ENCODE results near the gene SMIM14. TPM values are rescaled to one million over a fixed set of nuclear protein-coding genes. Genes with fewer than 3 reads are reported as not detected.

The SMIM14 gene
- total RNA-seq, 1 donor from 2014 or later, result 23.8 TPM

GRCh38 chr4:39668887-39669286 lies 30.2 kb upstream of the SMIM14 start:
- no peak for DNase-seq (ENCODE audit: extremely low spot score in 2 of 2)
- Histone ChIP-seq H3K4me3 (no peak overlapping the region), H3K27me3 (no peaks in the 10 kb centered on the region), H3K36me3 (no peaks in the 10 kb centered on the region), H3K27ac (no peak overlapping the region), H3K4me1 (no peaks in the 10 kb centered on the region), H3K9me3 (no peaks in the 10 kb centered on the region)
- TF ChIP-seq CTCF (IDR thresholded peaks at IDR 0.05), result no peak
- TF ChIP-seq POLR2AphosphoS5 (IDR thresholded peaks at IDR 0.05; ENCODE audit: insufficient read depth in 1 of 2, low read depth in 1 of 2), result no peak
- no peak for TF ChIP-seq POLR2A (IDR thresholded peaks at IDR 0.05)
- intact Hi-C loops (cut with DNase I), result no loop called here

- H3K4me1 ChIP-seq, result no peaks in the 10 kb centered on the region
- no peak overlapping the region for H3K27ac ChIP-seq
- TF ChIP-seq POLR2A (IDR thresholded peaks at IDR 0.05) (no peak), CTCF (IDR thresholded peaks at IDR 0.05) (no peak), POLR2AphosphoS5 (IDR thresholded peaks at IDR 0.05; ENCODE audit: insufficient read depth in 1 of 2, low read depth in 1 of 2) (no peak)
- no peaks in the 10 kb centered on the region for H3K27me3 ChIP-seq
- DNase-seq (ENCODE audit: extremely low spot score in 2 of 2), result no peak
- H3K36me3 ChIP-seq, result no peaks in the 10 kb centered on the region
- intact Hi-C loops (cut with DNase I), result no loop called here
- H3K4me3 ChIP-seq, result no peak overlapping the region
- H3K9me3 ChIP-seq, result no peaks in the 10 kb centered on the region
These were observed 29.0 kb upstream of the SMIM14 start for GRCh38 chr4:39667706-39668105.

GRCh38 chr4:39664828-39665731 lies 26.4 kb upstream of the SMIM14 start:
- no peak for TF ChIP-seq POLR2AphosphoS5 (IDR thresholded peaks at IDR 0.05; ENCODE audit: insufficient read depth in 1 of 2, low read depth in 1 of 2)
- no peak for TF ChIP-seq POLR2A (IDR thresholded peaks at IDR 0.05)
- TF ChIP-seq CTCF (IDR thresholded peaks at IDR 0.05), result no peak
- H3K36me3 ChIP-seq, result no peaks in the 10 kb centered on the region
- H3K4me1 ChIP-seq, result no peaks in the 10 kb centered on the region
- intact Hi-C loops (cut with DNase I), result no loop called here
- no peak for DNase-seq (ENCODE audit: extremely low spot score in 2 of 2)
- no peak overlapping the region for H3K4me3 ChIP-seq
- no peaks in the 10 kb centered on the region for H3K27me3 ChIP-seq
- H3K27ac ChIP-seq, result no peak overlapping the region
- H3K9me3 ChIP-seq, result no peaks in the 10 kb centered on the region

- no peak for DNase-seq (ENCODE audit: extremely low spot score in 2 of 2)
- H3K36me3 ChIP-seq, result no peaks in the 10 kb centered on the region
- TF ChIP-seq CTCF (IDR thresholded peaks at IDR 0.05), result no peak
- TF ChIP-seq POLR2A (IDR thresholded peaks at IDR 0.05), result no peak
- no peak for TF ChIP-seq POLR2AphosphoS5 (IDR thresholded peaks at IDR 0.05; ENCODE audit: insufficient read depth in 1 of 2, low read depth in 1 of 2)
- no peaks in the 10 kb centered on the region for H3K9me3 ChIP-seq
- intact Hi-C loops (cut with DNase I), result no loop called here
- no peak overlapping the region for H3K4me3 ChIP-seq
- H3K27ac ChIP-seq, result no peak overlapping the region
- no peaks in the 10 kb centered on the region for H3K27me3 ChIP-seq
- no peaks in the 10 kb centered on the region for H3K4me1 ChIP-seq
These were observed 24.0 kb upstream of the SMIM14 start for GRCh38 chr4:39662683-39663082.

GRCh38 chr4:39660757-39661156 lies 22.1 kb upstream of the SMIM14 start:
- Histone ChIP-seq H3K4me1 (no peaks in the 10 kb centered on the region), H3K4me3 (no peak overlapping the region), H3K27ac (no peak overlapping the region), H3K9me3 (no peaks in the 10 kb centered on the region), H3K27me3 (no peaks in the 10 kb centered on the region), H3K36me3 (no peaks in the 10 kb centered on the region)
- DNase-seq (ENCODE audit: extremely low spot score in 2 of 2), result no peak
- intact Hi-C loops (cut with DNase I), result no loop called here
- no peak for TF ChIP-seq CTCF (IDR thresholded peaks at IDR 0.05)
- no peak for TF ChIP-seq POLR2AphosphoS5 (IDR thresholded peaks at IDR 0.05; ENCODE audit: insufficient read depth in 1 of 2, low read depth in 1 of 2)
- no peak for TF ChIP-seq POLR2A (IDR thresholded peaks at IDR 0.05)
